NCI-H128 (cell line): Measurements from ENCODE around the gene CTNNBIP1.
"Not testable (repeated sequence)": the region's sequence is repeated elsewhere in the genome, so short reads cannot be mapped to it uniquely, and the experiment has no call there.

Source experiments
- DNase-seq: peaks from one replicate; lab custom pipeline; 2025; ENCODE audit not compliant: unreplicated experiment; lab: John Stamatoyannopoulos, UW

Gene CTNNBIP1

DNA sequence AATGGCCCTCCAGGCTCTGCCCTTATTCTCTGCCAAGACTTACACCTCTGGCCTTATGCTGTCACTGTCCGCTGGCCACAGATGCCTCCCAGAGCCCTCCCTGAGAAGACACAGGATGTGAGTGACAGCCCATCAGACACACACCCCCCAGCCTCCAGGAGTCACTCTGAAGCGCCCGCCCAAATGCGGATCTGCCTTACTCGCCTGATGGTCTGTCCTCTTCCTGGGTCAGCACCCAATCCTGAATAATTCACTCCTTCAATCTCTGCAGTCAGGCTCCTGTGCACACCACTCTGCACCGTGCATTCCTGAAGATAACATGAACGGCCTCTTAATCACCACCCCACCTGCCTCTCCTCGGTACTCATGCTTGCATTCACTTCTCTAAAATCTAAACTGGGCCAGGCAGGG lies 101.0 kb downstream of the CTNNBIP1 start:
- DNase-seq: no peak

DNA sequence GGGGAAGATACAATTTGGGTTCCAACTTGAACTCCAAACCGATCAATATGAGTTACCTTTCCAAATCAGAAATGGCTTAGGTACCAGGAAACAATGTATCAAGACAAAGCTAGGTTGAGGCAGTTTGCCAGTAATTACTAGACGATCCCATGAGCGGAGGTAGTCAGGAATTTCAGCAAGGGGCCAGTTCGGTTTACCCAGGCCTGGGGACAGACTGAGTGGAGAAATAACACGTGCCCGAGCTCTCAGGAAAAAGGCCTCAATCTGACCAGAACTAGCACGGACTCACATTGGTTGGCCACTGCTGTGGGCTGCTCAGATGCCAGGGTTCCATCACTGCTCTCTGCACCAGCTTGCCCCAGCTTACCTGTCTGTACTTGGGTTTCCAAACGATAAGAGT lies 101.6 kb downstream of the CTNNBIP1 start:
- DNase-seq: no peak

DNA sequence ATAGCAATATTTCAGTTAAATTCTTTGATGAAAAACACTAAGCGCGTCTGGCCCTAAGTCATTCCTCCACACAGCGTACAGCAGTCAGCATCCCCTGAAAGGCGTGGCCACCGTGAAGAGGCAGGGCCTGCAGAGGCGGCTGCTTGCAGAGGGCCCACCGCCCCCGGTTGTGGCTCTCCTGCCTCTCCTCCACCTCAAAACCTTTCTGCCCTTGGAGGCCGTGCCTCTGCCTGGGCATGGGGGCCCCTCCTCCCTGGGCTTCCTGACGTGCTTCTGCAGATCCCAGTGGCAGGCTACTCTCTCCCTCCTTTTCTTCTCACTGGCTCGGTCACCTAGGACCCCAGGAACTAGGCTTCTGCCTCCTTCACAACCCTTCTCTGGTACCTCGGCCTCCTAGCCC lies 102.5 kb downstream of the CTNNBIP1 start:
- no peak for DNase-seq

DNA sequence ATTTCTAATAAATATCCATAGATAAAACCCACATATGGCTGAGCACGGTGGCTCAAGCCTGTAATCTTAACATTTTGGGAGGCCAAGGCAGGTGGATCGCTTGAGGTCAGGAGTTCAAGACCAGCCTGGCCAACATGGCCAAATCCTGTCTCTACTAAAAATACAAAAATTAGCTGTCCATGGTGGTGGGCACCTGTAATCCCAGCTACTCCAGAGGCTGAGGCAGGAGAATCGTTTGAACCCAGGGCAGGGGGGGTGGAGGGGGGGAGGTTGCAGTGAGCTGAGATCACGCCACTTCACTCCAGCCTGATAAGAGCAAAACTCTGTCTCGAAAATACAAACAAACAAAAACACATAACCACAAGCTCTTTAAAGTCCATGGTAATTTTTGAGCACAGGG lies 104.1 kb downstream of the CTNNBIP1 start:
- DNase-seq: not testable (repeated sequence)

DNA sequence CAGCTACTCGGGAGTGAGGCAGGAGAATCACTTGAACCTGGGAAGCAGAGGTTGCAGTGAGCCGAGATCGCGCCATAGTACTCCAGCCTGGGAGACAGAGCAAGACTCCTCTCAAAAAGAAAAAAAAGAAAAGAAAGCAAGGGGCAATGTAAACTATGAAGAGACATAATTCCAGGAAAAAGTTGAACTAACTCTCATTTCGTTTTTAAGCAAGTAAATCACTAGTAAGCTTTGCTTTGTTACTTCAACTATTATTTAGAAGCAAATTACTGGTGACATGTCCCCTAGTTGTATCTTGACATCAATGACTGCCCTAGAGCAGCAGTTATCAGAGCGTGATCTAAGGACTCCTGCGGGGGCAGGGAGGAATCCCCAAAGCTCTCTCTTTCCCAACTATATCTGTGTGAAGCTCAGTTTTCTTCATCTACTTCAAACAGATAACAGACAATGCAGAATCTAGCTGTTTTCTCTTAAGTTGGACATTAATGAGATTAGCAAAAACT lies 105.0 kb downstream of the CTNNBIP1 start:
- no peak for DNase-seq

DNA sequence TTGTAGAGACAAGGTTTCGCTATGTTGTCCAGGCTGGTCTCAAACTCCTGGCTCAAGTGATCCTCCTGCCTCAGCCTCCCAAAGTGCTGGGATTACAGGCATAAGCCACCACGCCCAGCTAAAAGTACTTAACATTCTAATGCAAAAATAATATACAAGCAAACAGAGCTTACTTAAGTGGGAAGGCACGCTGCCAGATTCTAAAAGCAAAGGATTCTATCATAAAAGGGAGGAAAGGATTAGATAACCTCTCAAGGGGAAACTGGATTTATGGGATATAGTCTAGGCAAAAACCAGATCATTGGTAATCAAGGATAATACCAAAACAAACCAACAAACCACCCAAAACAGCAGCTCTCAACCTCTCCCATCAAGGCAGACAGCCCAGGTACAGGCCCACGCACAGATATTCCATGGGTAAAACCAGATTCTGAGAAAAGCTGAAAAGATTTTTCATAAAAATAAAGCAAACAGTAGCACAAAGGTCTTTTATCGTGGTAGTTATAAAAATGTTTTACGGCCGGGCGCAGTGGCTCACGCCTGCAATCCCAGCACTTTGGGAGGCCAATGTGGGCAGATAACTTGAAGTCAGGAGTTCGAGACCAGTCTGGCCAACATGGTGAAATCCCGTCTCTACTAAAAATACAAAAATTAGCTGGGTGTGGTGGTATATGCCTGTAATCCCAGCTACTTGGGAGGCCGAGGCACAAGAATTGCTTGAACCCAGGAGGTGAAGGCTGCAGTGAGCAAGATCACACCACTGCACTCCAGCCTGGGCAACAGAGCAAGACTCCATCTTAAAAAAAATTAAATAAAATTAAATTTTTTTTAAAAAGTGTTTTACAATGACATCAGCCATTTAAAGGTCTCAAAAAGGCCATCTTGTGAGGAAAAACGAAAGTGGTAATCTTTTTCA lies 106.8 kb downstream of the CTNNBIP1 start:
- DNase-seq: not testable (repeated sequence)

DNA sequence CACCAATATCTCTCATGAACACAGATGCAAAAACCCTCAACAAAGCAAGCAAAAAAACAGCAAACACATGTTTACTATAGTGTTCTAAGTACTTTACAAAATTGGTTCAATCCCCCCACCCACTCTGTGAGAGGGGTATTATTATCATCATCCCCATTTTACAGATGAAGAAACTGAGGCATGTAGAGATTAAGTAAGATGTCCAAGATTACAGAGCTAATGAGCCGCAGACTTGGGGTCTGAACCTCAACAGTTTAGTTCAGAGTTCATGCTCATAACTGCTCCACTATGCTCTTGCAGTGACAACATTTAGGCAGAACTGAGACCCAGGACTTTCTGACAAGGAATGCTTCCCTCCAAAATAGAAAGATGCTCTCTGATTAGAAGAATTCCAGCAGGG lies 108.2 kb downstream of the CTNNBIP1 start:
- no peak for DNase-seq
